Gastroesophageal sphincter (tissue), 4 donors: Measurements from ENCODE around the gene P2RY14. TPM values are rescaled to one million over a fixed set of nuclear protein-coding genes. Genes with fewer than 3 reads are reported as not detected.
"Not testable (repeated sequence)": the region's sequence is repeated elsewhere in the genome, so short reads cannot be mapped to it uniquely, and the experiment has no call there.

ENCODE experiments used
- ATAC-seq: fragments of 150-250 bp; one replicate; pipeline ENCODE4 v1.9.1; 2016; ENCODE audit warnings: mild to moderate bottlenecking, moderate library complexity
- H3K27ac ChIP-seq, 4 donors: fragments of 200-600 bp; sonication (generic) in 3 of 4; 1 replicate in 3 of 4; 2 replicates in 1 of 4; pipeline ENCODE4 v1.5.1; 2016 to 2019
- H3K27me3 ChIP-seq: fragments of 200-600 bp; sonication (generic); one replicate; pipeline ENCODE4 v1.5.1; 2019
- H3K36me3 ChIP-seq, 2 donors: fragments of 200-600 bp; sonication (generic); one replicate each; pipeline ENCODE4 v1.5.1; 2019; ENCODE audit warnings: control low read depth in 1 of 2
- H3K4me1 ChIP-seq, 3 donors: fragments of 200-600 bp; sonication (generic); 1 replicate in 2 of 3; 2 replicates in 1 of 3; pipeline ENCODE4 v1.5.1; 2016 to 2019; ENCODE audit warnings: control low read depth in 2 of 3
- H3K4me3 ChIP-seq, 2 donors: fragments of 200-600 bp; sonication (generic); one replicate each; pipeline ENCODE4 v1.5.1; 2019; ENCODE audit warnings: mild to moderate bottlenecking in 1 of 2, moderate library complexity in 1 of 2
- H3K9me3 ChIP-seq, 3 donors: fragments of 200-600 bp; sonication (generic); one replicate each; pipeline ENCODE4 v1.5.1; 2017 to 2019; ENCODE audit warnings: control low read depth in 2 of 3
- CTCF ChIP-seq, 4 experiments: fragments of 200-600 bp in 2 of 4; fragments of 450-650 bp in 2 of 4; sonication (generic) in 1 of 4; IDR thresholded peaks; one replicate each; pipeline ENCODE4 v1.5.1; 2017 to 2019; ENCODE audit warnings: antibody characterized with exemption in 4 of 4, mild to moderate bottlenecking in 2 of 4, moderate library complexity in 2 of 4
- EP300 ChIP-seq: sonication (generic); formaldehyde crosslinking; IDR thresholded peaks from one replicate; pipeline ENCODE4 v1.6.1; 2017; ENCODE audit warnings: antibody characterized with exemption, mild to moderate bottlenecking
- POLR2A ChIP-seq, 2 donors: fragments of 450-650 bp; IDR thresholded peaks; one replicate each; pipeline ENCODE4 v1.6.1; 2017; ENCODE audit warnings: antibody characterized with exemption in 2 of 2, mild to moderate bottlenecking in 2 of 2, moderate library complexity in 1 of 2
- POLR2AphosphoS5 ChIP-seq: sonication (generic); formaldehyde crosslinking; IDR thresholded peaks from one replicate; pipeline ENCODE4 v1.6.1; 2017; ENCODE audit warnings: antibody characterized with exemption
- WGBS, 2 donors: methylation state at CpG; one replicate each; pipeline ENCODE4 v1.1.5; 2018; ENCODE audit warnings: low coverage in 1 of 2; 5-methylcytosine and 5-hydroxymethylcytosine counted together
- total RNA-seq, 4 donors: library from RNA; depleted of rRNA; stranded (reverse); fragments of >200 nt; gene quantifications; one replicate each; pipeline ENCODE4 v1.1.0, GENCODE V29; 2016

The P2RY14 gene
- total RNA-seq, 4 donors from 2014 or later, result 1.8 to 90.5 (median 16.2) TPM

- H3K9me3 ChIP-seq, result no peaks in the 10 kb centered on the region
- H3K27me3 ChIP-seq, result no peaks in the 10 kb centered on the region
- H3K4me3 ChIP-seq, result no peak overlapping the region
- peaks cover 0 to 37% (median 7%) of the 10 kb centered on the region in 3 donors for H3K4me1 ChIP-seq
- 45 to 87% methylated on average over 2 to 7 of the region's 7 CpGs for WGBS, 2 donors
- TF ChIP-seq POLR2A (IDR thresholded peaks at IDR 0.05), result no peak
- no peak for TF ChIP-seq POLR2AphosphoS5
- TF ChIP-seq CTCF (IDR thresholded peaks at IDR 0.05), result no peak
- TF ChIP-seq EP300, result no peak
- H3K27ac ChIP-seq, result no peak overlapping the region
- no peak for ATAC-seq
- H3K36me3 ChIP-seq, result no peaks in the 10 kb centered on the region
Measured at GRCh38 chr3:151236736-151237135, 41.6 kb downstream of the P2RY14 start.

- 5 to 24% methylated on average over 2 of the region's 2 CpGs for WGBS, 2 donors
- no peak overlapping the region for H3K27ac ChIP-seq
- ATAC-seq, result no peak
Measured at GRCh38 chr3:151236316-151236715, 42.0 kb downstream of the P2RY14 start.

GRCh38 chr3:151234825-151235224 is 43.5 kb downstream of the P2RY14 start:
- Histone ChIP-seq H3K27ac (peak overlapping the region in 1 of 4 donors; percentile 4), H3K9me3 (no peaks in the 10 kb centered on the region), H3K4me3 (no peak overlapping the region), H3K27me3 (no peaks in the 10 kb centered on the region), H3K4me1 (peaks cover 0 to 55% (median 7%) of the 10 kb centered on the region in 3 donors), H3K36me3 (no peaks in the 10 kb centered on the region)
- WGBS, 2 donors, result 79 to 86% methylated on average over 3 to 4 of the region's 6 CpGs
- ATAC-seq, result no peak
- TF ChIP-seq EP300 (no peak), POLR2AphosphoS5 (no peak), CTCF (IDR thresholded peaks at IDR 0.05) (no peak), POLR2A (IDR thresholded peaks at IDR 0.05) (no peak)

More at GRCh38 chr3:151236316-151236715, 42.0 kb downstream of the P2RY14 start:
- peaks cover 0 to 40% (median 7%) of the 10 kb centered on the region in 3 donors for H3K4me1 ChIP-seq
- no peaks in the 10 kb centered on the region for H3K36me3 ChIP-seq
- TF ChIP-seq POLR2A (IDR thresholded peaks at IDR 0.05) (no peak), POLR2AphosphoS5 (peak; percentile 23)
- no peak overlapping the region for H3K4me3 ChIP-seq
- no peaks in the 10 kb centered on the region for H3K9me3 ChIP-seq
- H3K27me3 ChIP-seq, result no peaks in the 10 kb centered on the region

GRCh38 chr3:151232991-151233390 is 45.4 kb downstream of the P2RY14 start:
- H3K36me3 ChIP-seq, result no peaks in the 10 kb centered on the region
- TF ChIP-seq CTCF (IDR thresholded peaks at IDR 0.05) (no peak), POLR2AphosphoS5 (no peak)
- ATAC-seq, result no peak
- H3K27me3 ChIP-seq, result no peaks in the 10 kb centered on the region
- WGBS, 2 donors, result 78 to 96% methylated on average over 3 to 4 of the region's 4 CpGs
- H3K4me1 ChIP-seq, result peaks cover 6 to 73% (median 14%) of the 10 kb centered on the region in 3 donors
- no peaks in the 10 kb centered on the region for H3K9me3 ChIP-seq
- H3K27ac ChIP-seq, result no peak overlapping the region
- H3K4me3 ChIP-seq, result no peak overlapping the region

GRCh38 chr3:151232403-151232802 is 45.9 kb downstream of the P2RY14 start:
- H3K4me3 ChIP-seq, H3K9me3 ChIP-seq, ATAC-seq, H3K27ac ChIP-seq, H3K36me3 ChIP-seq, H3K27me3 ChIP-seq: not testable (repeated sequence)
- peaks cover 8 to 79% (median 20%) of the 10 kb centered on the region in 3 donors for H3K4me1 ChIP-seq

GRCh38 chr3:151230646-151231045 is 47.7 kb downstream of the P2RY14 start:
- Histone ChIP-seq H3K27ac (peak overlapping the region in 1 of 4 donors; percentile 15), H3K27me3 (no peaks in the 10 kb centered on the region), H3K36me3 (no peaks in the 10 kb centered on the region), H3K4me3 (no peak overlapping the region), H3K9me3 (no peaks in the 10 kb centered on the region), H3K4me1 (peaks cover 8 to 88% (median 19%) of the 10 kb centered on the region in 3 donors)
- TF ChIP-seq CTCF (IDR thresholded peaks at IDR 0.05), result no peak
- TF ChIP-seq POLR2A (IDR thresholded peaks at IDR 0.05), result no peak
- TF ChIP-seq EP300, result no peak
- no peak for TF ChIP-seq POLR2AphosphoS5
- ATAC-seq, result no peak
- WGBS, 2 donors, result 38 to 69% methylated on average over 3 to 4 of the region's 4 CpGs
